GM21423 (cell line): ENCODE results near the gene DCDC2C.

Experiments
- ATAC-seq: cut with Tn5 transposase; IDR thresholded peaks from one replicate; pipeline ENCODE4 v1.9.1; 2021; ENCODE audit warnings: mild to moderate bottlenecking, moderate library complexity; ENCODE audit not compliant: unreplicated experiment

The DCDC2C gene

DNA sequence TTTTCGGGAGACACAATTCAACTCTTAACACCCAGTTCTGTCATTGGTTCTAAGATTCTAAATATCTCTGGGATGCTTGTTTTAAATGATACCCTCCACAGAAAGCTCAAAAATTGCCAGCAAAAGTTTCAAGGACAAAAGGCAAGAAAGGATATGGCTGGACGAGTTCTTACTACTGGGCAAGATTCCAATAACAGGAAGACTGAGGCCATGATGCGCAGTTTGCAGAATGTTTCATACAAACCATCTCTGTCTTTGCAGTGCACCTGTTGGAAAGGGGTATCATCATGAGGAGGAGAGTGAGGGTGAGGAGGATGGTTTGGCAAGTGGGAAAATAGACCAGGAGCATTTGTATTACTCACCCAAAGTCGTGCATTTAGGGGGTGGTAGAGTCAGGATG lies 172.8 kb downstream of the DCDC2C start:
- no peak for ATAC-seq

DNA sequence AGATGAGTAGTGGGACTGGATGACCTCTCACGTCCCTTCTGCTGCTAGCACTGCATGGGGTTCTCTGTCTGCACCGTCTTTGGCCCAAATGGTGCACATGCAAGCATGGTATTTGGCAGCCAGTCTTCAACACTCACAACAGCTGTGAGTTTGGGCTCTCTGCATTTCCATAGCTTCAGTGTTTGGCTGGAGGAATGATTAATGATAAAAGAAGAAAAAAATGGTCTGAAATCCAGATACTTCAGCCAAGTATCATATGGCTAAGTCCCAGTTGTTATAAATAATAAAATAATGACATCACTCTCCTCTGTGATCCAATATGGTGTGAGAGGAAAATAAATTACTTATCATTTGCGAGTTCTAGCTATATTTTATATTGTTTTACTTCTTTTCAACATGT lies 173.3 kb downstream of the DCDC2C start:
- ATAC-seq, result no peak

DNA sequence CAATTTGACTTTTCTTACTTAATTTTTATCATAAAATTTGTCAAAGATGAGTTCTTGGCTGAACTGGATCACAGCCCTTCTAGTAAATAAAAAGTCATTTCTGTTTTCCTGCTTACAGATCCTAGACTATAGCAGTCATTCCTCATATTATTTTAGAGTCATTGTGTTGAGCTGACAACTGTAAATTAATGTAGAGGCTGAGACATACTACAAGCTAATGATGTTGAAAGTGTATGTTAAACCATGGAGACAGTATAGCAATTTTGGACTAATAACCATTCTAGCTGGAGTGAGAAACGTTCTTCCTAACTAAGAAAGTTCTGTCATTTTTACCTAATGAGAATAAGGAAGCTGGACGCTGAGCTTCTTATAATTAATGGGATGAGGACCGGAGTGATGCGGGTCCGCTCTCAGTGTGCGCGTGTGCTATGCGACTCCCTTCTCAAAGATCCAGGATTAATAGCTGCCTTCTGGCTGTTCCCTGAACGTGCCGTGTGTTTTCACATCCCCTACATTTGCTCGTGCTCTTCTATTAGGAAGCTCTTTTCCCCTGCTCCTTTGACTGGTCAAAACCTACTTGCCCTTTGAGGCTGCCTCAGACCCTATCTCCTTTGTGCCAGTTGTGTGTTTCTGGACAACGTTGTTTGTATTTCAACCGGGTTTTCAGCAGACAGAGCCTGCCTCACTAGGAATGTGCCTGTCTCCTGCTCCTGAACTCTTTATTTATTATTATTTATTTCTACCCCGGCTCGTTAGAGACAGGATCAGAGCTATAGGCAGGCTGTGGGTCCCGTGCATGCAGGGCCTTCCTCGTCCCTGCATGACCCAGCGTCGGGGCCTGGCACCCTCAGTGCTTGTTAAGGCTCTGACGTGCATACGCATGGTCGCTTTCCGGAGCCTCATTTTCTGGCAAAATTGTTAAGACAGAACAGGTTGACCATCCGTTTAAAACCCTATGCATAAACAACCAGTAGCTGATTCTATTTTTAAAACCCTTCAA lies 182.6 kb downstream of the DCDC2C start:
- ATAC-seq, result no peak

GRCh38 chr2:3895021-3895420 lies 191.6 kb downstream of the DCDC2C start:
- ATAC-seq, result no peak
